Mesendoderm (in vitro differentiated cells): Measurements from ENCODE around the gene FUBP3.

Source experiments
- DNase-seq: peaks from one replicate; pipeline ENCODE4 v3.0.0; 2013
- H2AK5ac ChIP-seq: 2 replicates; pipeline ENCODE4 v1.6.1; 2013; ENCODE audit warnings: low read length, inconsistent platforms
- H2BK120ac ChIP-seq: 2 replicates; pipeline ENCODE4 v1.6.1; 2013; ENCODE audit warnings: low read depth, mild to moderate bottlenecking, low read length, moderate library complexity, mixed read lengths
- H2BK15ac ChIP-seq: replicated peaks from 2 replicates; pipeline ENCODE4 v1.6.1; 2013; ENCODE audit warnings: low read depth, mild to moderate bottlenecking, moderate library complexity
- H2BK5ac ChIP-seq: 2 replicates; pipeline ENCODE4 v1.6.1; 2013; ENCODE audit warnings: low read length, inconsistent platforms
- H3K18ac ChIP-seq: 2 replicates; pipeline ENCODE4 v1.6.1; 2013; ENCODE audit warnings: mild to moderate bottlenecking, low read length, mixed read lengths
- H3K23ac ChIP-seq: one replicate; pipeline ENCODE4 v1.6.1; 2013; ENCODE audit warnings: low read length
- H3K27ac ChIP-seq: 2 replicates; pipeline ENCODE4 v1.5.1; 2013; ENCODE audit warnings: low read depth, mild to moderate bottlenecking, inconsistent platforms, low read length, moderate library complexity
- H3K27me3 ChIP-seq: 2 replicates; pipeline ENCODE4 v1.6.1; 2013; ENCODE audit warnings: low read length, control low read depth, mild to moderate bottlenecking, inconsistent platforms; ENCODE audit not compliant: insufficient read depth, poor library complexity
- H3K36me3 ChIP-seq: 2 replicates; pipeline ENCODE4 v1.6.1; 2013; ENCODE audit warnings: low read length, inconsistent platforms; ENCODE audit not compliant: control insufficient read depth, insufficient read depth
- H3K4ac ChIP-seq: one replicate; pipeline ENCODE4 v1.6.1; 2013; ENCODE audit warnings: low read depth, mild to moderate bottlenecking, low read length, moderate library complexity
- H3K4me1 ChIP-seq: 2 replicates; pipeline ENCODE4 v1.6.1; 2013; ENCODE audit warnings: low read depth, low read length, inconsistent platforms; ENCODE audit not compliant: control insufficient read depth
- H3K4me2 ChIP-seq: 2 replicates; pipeline ENCODE4 v1.6.1; 2013; ENCODE audit warnings: low read length
- H3K4me3 ChIP-seq: 2 replicates; pipeline ENCODE4 v1.5.1; 2013; ENCODE audit warnings: mild to moderate bottlenecking, low read length
- H3K56ac ChIP-seq: one replicate; pipeline ENCODE4 v1.6.1; 2013; ENCODE audit warnings: low read length
- H3K79me1 ChIP-seq: 2 replicates; pipeline ENCODE4 v1.6.1; 2013; ENCODE audit warnings: low read length, inconsistent platforms
- H3K79me2 ChIP-seq: 2 replicates; pipeline ENCODE4 v1.6.1; 2013; ENCODE audit warnings: mild to moderate bottlenecking, low read length; ENCODE audit not compliant: control insufficient read depth, insufficient read depth
- H3K9ac ChIP-seq: 2 replicates; pipeline ENCODE4 v1.6.1; 2013; ENCODE audit warnings: low read length, inconsistent platforms
- H4K5ac ChIP-seq: one replicate; pipeline ENCODE4 v1.6.1; 2013; ENCODE audit warnings: low read length
- H4K8ac ChIP-seq: one replicate; pipeline ENCODE4 v1.6.1; 2013; ENCODE audit warnings: low read depth, mild to moderate bottlenecking, control low read depth, low read length, moderate library complexity
- WGBS: extraction: QIAGEN DNeasy Blood & Tissue Kit; methylation state at CpG from one replicate; pipeline ENCODE4 v1.1.7; 2013; ENCODE audit warnings: low lambda C conversion rate, missing lambda C conversion rate; ENCODE audit not compliant: insufficient coverage; ENCODE audit errors: extremely low coverage; 5-methylcytosine and 5-hydroxymethylcytosine counted together

FUBP3 gene

DNA sequence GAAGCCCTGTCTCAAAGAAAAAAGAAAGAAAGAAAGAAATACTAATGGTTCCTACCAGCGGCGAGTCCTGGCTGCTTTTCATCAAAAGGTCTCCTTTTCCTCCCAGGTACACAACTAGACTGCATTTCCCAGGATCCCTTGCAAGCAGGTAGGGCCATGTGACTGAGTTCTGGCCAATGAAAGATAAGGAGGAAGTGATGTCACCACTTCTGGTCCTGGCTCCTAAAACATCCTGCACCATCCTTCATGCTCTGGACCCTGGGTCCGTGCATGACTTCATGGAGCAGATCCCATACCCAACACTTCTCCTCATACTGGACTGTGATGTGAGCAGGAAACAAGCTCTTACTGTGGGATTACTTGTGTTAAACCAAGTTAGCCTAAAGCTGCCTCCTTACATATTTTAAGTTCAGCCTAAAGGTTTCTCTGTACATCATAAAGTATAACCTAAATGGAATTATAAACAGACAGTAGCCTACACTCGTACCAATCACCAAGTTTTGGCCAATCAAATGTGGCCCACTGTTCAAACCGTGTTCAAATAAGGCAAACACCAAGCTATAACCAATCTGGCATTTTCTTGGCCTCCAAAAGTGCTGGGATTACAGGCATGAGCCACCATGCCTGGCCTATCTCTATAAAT lies 30.2 kb upstream of the FUBP3 start:
- no peak overlapping the region for H4K8ac ChIP-seq
- H2AK5ac ChIP-seq = no peak overlapping the region
- H3K4me3 ChIP-seq = no peak overlapping the region
- H2BK120ac ChIP-seq = no peak overlapping the region
- H3K23ac ChIP-seq = no peak overlapping the region
- H3K27ac ChIP-seq = no peak overlapping the region
- no peak overlapping the region for H3K4ac ChIP-seq
- H4K5ac ChIP-seq = no peak overlapping the region
- no peak overlapping the region for H3K18ac ChIP-seq
- H3K36me3 ChIP-seq = no peaks in the 10 kb centered on the region
- no peaks in the 10 kb centered on the region for H3K79me2 ChIP-seq
- DNase-seq = peak; percentile 64
- H3K4me1 ChIP-seq = no peaks in the 10 kb centered on the region
- no CpG with 5 or more reads among the region's 5 CpGs for WGBS
- no peaks in the 10 kb centered on the region for H3K79me1 ChIP-seq
- H2BK5ac ChIP-seq = no peak overlapping the region
- H2BK15ac ChIP-seq = no peak overlapping the region
- no peak overlapping the region for H3K56ac ChIP-seq
- no peaks in the 10 kb centered on the region for H3K27me3 ChIP-seq
- no peak overlapping the region for H3K4me2 ChIP-seq
- H3K9ac ChIP-seq = no peak overlapping the region

DNA sequence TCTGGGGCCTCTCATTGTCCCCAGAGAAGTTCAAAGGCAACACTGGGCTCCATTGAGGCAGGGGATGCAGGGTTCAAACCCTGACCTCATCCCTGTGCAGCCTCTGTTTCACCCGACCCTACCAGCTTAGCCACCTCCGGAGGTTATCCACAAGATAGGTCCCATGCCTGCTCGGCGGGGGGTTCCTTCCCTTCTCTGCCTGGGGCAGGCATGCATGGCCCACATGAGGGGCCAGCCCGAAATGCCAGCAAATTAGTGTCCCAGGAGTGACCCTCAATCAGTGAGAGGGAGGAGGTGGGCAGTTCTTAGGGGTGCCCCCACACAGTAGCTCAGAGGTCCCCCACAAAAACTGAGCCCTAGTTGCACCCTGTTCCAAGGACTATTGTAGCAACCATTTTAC lies 24.8 kb upstream of the FUBP3 start:
- Histone ChIP-seq H4K8ac (no peak overlapping the region), H3K36me3 (no peaks in the 10 kb centered on the region), H2BK5ac (no peak overlapping the region), H3K27me3 (no peaks in the 10 kb centered on the region), H3K4ac (no peak overlapping the region), H3K4me2 (no peak overlapping the region), H4K5ac (no peak overlapping the region), H3K56ac (no peak overlapping the region), H3K27ac (no peak overlapping the region), H2AK5ac (no peak overlapping the region), H3K79me2 (no peaks in the 10 kb centered on the region), H3K4me1 (no peaks in the 10 kb centered on the region), H3K23ac (no peak overlapping the region), H3K4me3 (no peak overlapping the region), H3K18ac (no peak overlapping the region), H2BK15ac (no peak overlapping the region), H3K79me1 (no peaks in the 10 kb centered on the region), H2BK120ac (no peak overlapping the region), H3K9ac (no peak overlapping the region)
- no peak for DNase-seq
- no CpG with 5 or more reads among the region's 5 CpGs for WGBS

DNA sequence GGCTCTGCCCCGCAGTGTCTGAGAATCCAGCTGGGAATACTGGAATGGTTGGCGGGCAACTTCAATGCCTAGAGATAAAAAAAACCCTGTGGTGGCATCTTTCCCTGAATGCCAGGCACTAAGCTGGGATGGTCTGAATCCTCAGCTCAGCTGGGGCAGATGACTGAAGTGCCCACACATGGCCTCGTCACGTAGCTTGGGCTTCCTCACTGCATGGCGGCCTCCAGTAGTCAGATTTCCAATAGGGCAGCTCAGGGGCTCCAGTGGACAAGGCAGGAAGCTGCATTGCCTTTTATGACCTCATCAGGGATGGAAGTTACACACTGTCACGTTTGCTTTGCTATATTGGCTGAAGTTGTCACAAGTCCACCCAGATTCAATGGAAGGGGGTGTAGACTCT lies 24.3 kb upstream of the FUBP3 start:
- Histone ChIP-seq H3K18ac (no peak overlapping the region), H2BK120ac (no peak overlapping the region), H3K79me2 (no peaks in the 10 kb centered on the region), H2BK5ac (no peak overlapping the region), H3K36me3 (no peaks in the 10 kb centered on the region), H3K4ac (no peak overlapping the region), H3K56ac (no peak overlapping the region), H4K8ac (no peak overlapping the region), H4K5ac (no peak overlapping the region), H3K27ac (no peak overlapping the region), H2AK5ac (no peak overlapping the region), H3K4me2 (no peak overlapping the region), H3K79me1 (no peaks in the 10 kb centered on the region), H3K9ac (no peak overlapping the region), H3K27me3 (no peaks in the 10 kb centered on the region), H3K23ac (no peak overlapping the region), H3K4me1 (no peaks in the 10 kb centered on the region), H2BK15ac (no peak overlapping the region), H3K4me3 (no peak overlapping the region)
- no CpG with 5 or more reads among the region's 6 CpGs for WGBS
- DNase-seq = no peak

DNA sequence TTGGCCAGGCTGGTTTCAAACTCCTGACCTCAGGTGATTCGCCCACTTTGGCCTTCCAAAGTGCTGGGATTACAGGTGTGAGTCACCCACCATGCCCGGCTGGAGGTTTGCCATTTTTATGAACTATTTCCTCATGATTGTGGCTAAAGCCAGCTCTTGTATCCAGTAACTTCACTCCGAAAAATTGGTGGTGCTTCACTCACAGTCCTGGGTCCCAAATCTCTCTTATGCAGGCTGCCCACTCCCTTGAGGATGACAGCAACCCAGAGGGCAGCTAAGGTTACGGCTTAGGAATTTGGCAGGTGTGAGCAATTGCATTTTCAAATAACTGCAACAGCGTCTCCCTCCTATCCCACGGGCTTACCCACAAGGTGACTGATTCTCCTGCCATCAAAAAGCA lies 23.4 kb upstream of the FUBP3 start:
- no peaks in the 10 kb centered on the region for H3K4me1 ChIP-seq
- no CpG with 5 or more reads among the region's 6 CpGs for WGBS
- H3K27me3 ChIP-seq = no peaks in the 10 kb centered on the region
- no peak overlapping the region for H4K8ac ChIP-seq
- H3K79me1 ChIP-seq = no peaks in the 10 kb centered on the region
- no peak overlapping the region for H3K4ac ChIP-seq
- no peak overlapping the region for H4K5ac ChIP-seq
- no peak overlapping the region for H3K4me3 ChIP-seq
- no peak overlapping the region for H2BK120ac ChIP-seq
- DNase-seq = no peak
- no peak overlapping the region for H2BK15ac ChIP-seq
- no peak overlapping the region for H2BK5ac ChIP-seq
- no peak overlapping the region for H3K56ac ChIP-seq
- H3K36me3 ChIP-seq = no peaks in the 10 kb centered on the region
- H3K4me2 ChIP-seq = no peak overlapping the region
- H3K27ac ChIP-seq = no peak overlapping the region
- H3K18ac ChIP-seq = no peak overlapping the region
- no peak overlapping the region for H2AK5ac ChIP-seq
- no peaks in the 10 kb centered on the region for H3K79me2 ChIP-seq
- H3K23ac ChIP-seq = no peak overlapping the region
- no peak overlapping the region for H3K9ac ChIP-seq

DNA sequence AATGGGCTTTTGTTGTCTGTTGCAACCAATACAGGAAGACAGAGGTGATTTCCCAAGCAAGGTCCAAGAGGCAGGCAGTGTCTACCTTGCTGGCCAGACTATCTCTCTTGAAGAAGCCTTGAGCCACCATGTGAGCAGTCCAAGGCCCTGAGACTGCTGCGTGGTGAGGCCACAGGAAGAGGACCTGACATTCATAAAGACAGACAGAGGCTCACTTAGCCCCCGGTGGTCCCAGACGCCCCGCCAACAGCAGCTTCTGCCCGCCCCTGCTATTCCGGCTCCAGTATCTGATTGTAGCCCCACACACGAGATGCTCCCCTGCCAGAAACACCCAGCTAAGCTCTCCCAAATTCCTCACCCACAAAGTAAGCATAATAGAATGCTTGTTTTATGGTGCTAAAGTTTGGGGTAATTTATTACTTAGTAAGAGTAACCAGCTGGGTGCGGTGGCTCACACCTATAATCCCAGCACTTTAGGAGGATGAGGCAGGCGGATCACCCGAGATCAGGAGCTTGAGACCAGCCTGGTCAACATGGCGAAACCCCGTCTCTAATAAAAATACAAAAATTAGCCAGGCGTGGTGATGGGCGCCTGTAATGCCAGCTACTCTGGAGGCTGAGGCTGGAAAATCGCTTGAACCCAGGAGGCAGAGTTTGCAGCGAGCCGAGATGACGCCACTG lies 22.8 kb upstream of the FUBP3 start:
- no peaks in the 10 kb centered on the region for H3K79me2 ChIP-seq
- H3K23ac ChIP-seq = no peak overlapping the region
- no peak overlapping the region for H2BK5ac ChIP-seq
- no peak overlapping the region for H4K5ac ChIP-seq
- no peaks in the 10 kb centered on the region for H3K27me3 ChIP-seq
- H2BK15ac ChIP-seq = no peak overlapping the region
- DNase-seq = no peak
- no peak overlapping the region for H3K27ac ChIP-seq
- H2AK5ac ChIP-seq = no peak overlapping the region
- no peak overlapping the region for H3K18ac ChIP-seq
- no peak overlapping the region for H3K4me3 ChIP-seq
- no peak overlapping the region for H3K4me2 ChIP-seq
- no peak overlapping the region for H3K56ac ChIP-seq
- WGBS = no CpG with 5 or more reads among the region's 18 CpGs
- H3K36me3 ChIP-seq = no peaks in the 10 kb centered on the region
- no peak overlapping the region for H4K8ac ChIP-seq
- H3K4ac ChIP-seq = no peak overlapping the region
- no peaks in the 10 kb centered on the region for H3K4me1 ChIP-seq
- no peaks in the 10 kb centered on the region for H3K79me1 ChIP-seq
- no peak overlapping the region for H2BK120ac ChIP-seq
- no peak overlapping the region for H3K9ac ChIP-seq

DNA sequence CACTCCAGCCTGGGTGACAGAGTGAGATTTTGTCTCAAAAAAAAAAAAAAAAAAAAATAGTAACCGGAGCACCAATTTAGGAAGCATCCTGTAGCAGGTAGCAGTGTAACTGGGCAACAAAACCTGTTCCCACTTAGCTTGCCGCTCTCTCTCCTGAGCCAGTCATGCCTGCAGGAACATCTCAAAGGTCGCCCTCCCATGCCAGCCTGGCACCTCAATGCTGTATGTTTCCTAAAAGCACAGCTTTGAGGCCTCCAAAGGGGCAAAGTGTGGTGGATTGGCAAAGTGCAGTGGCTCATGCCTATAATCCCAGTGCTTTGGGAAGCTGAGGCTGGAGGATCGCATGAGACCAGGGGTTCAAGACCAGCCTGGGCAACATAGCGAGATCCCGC lies 22.3 kb upstream of the FUBP3 start:
- H3K18ac ChIP-seq = no peak overlapping the region
- no peak overlapping the region for H2BK120ac ChIP-seq
- no peaks in the 10 kb centered on the region for H3K27me3 ChIP-seq
- no peak overlapping the region for H3K9ac ChIP-seq
- no CpG with 5 or more reads among the region's 6 CpGs for WGBS
- H3K79me1 ChIP-seq = no peaks in the 10 kb centered on the region
- no peak overlapping the region for H2AK5ac ChIP-seq
- no peak overlapping the region for H3K4ac ChIP-seq
- no peak overlapping the region for H2BK15ac ChIP-seq
- no peak overlapping the region for H3K27ac ChIP-seq
- no peak overlapping the region for H2BK5ac ChIP-seq
- no peaks in the 10 kb centered on the region for H3K79me2 ChIP-seq
- no peaks in the 10 kb centered on the region for H3K36me3 ChIP-seq
- no peaks in the 10 kb centered on the region for H3K4me1 ChIP-seq
- no peak overlapping the region for H3K56ac ChIP-seq
- DNase-seq = no peak
- no peak overlapping the region for H3K23ac ChIP-seq
- H4K5ac ChIP-seq = no peak overlapping the region
- no peak overlapping the region for H3K4me3 ChIP-seq
- H4K8ac ChIP-seq = no peak overlapping the region
- H3K4me2 ChIP-seq = no peak overlapping the region
